Fibroblast of peridontal ligament (primary cell): ENCODE results near the gene SIK3.

Experiments
- DNase-seq: peaks from one replicate; pipeline ENCODE4 v3.0.0-alpha.2; 2010; ENCODE audit errors: extremely low read depth

The SIK3 gene

DNA sequence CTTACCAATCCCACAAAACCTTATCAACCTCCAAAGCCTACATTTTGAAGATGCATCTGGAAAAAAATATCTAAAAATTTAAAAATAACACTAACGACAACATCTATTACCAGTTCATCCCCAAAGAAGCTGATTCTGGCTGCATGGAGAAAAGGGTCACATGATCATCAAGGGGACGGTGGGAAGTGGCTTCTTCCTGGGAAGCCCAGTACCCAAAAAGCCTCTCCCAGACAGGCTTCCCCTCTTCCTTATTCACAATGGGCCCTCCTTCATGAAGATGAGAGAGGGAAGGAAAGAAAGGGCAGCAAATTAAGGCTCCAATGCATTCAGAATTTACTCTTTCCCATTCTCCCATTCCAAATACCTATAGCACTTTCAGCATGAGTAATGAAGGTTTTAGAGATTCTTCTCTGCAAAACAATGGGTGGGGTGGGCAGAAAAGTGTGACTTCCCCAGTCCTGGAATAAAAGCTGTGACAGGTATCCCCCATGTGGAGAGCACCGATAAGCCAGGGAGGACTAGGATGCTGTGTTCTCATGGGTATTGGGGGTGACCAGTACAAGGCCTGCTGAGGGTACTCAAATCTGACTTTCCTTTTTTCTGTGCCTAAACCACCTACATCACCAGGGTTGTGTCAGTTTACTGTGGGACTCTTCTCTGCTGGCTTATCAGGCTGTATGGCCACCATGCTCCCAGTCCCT, 88.2 kb downstream of the SIK3 start:
- no peak for DNase-seq

DNA sequence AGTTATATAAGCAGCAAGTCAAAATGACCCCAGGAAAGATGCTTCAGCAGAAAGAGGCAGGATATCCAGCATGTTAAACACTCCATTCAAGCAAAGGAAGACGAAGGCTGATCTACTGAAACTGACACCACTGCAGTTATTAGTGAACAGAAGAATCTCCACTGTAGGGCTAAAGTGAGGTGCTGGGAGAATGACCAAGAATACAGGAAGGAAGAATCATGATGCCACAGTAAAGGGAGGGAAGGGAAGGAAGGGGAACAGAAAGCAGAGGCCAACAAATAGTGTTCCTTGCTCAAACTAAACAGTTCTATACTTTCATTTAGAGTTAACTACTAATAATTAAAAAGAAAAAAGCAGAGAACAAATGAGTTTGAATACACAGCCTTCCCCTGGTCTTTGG, 92.5 kb downstream of the SIK3 start:
- DNase-seq = no peak

DNA sequence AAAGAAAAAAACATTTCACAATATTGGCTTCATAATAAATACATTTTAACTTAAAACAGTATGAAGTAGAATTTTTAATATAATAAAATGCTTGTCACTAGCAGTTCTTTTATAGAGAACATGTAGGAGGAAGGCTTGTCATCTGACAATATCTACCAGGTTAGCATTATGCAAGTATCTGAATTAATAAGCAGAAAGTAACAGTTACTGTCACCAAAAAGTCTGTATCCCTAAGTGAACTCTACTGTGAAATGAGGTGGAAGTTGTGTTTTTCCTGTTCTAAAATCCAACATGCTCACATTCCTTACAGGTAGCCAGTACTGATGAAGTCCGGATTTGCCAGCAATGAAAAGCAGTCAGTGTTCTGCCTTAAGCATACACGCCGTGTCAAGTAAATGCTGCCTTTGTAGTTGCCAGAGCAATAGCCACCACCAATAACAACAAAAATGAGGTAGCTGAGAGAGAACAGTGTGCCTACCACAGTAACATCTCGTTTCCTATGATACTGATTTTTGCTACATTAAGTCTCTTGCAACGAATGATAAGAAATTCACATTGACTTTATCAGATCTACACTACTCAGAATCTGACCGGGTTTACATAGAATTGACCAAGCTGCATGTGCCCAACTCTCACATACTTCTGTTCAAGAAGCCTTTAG, 95.5 kb downstream of the SIK3 start:
- DNase-seq = no peak

DNA sequence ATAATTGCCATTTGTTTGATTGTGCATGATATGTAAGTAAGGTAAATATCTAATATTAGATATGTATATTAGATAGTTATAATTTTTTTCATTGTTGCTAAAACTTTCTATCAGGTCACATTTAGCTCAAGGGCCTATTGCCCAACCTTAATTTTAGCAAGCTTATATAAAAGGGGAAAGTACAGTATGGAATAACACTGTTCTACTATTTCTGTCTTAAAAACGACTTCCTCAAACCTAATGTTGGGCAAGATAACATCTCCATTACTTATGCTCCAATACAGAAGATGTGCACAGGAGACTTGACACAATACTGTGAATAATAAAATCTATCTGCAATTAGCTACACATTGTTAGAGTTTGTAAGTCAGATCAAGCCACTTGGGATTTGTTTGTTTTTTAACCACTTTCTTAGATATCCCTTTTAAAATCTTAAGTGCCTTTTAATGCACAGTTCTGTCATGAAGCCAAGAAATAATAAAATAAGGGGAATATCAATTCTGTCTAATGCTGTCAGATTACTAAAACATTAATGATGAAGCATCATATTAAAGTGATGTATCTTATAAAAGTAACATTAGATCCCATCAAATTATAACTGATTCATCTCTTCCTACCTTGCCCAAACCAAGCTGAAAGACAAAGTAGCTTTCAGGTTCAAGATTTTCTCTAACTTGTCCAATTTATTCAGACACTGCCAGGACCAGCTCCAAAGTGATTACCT, 98.1 kb downstream of the SIK3 start:
- DNase-seq = no peak

DNA sequence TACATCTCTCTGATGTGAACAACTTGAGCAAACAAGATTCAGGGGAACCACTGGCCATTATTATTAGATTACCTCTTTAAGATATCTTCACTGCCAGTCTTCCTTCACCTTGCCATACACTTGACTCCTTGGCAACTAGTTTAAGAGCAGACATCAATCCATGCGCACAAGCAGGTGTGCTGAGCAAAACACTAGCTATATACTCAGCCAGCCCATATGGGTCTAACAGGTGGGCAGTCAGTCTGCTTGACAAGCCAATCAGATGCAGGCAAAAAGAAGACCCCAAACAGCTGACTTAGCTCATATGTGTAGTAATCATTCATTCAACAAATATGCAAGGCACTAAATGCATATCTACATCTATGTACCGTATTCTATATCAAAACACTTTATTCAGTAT, 101.2 kb downstream of the SIK3 start:
- no peak for DNase-seq

DNA sequence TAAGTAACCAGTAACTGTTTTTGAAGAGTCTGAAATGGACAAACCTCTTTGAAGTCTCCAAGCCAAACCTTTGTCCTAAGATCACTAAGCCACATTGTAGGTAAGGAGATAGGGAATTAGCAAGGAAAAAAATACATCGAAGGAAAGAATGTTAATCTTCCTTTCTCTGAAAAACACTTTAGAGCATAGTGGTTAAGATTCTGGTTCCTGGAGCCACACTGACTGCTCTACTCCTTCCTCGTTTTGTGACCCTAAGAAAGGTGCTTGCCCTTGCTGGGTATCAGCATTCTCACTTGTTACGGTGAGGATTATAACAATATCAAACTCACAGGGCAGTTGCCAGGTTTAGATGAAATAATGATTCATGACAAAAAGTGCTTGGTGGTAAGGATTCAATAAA, 104.0 kb downstream of the SIK3 start:
- no peak for DNase-seq

DNA sequence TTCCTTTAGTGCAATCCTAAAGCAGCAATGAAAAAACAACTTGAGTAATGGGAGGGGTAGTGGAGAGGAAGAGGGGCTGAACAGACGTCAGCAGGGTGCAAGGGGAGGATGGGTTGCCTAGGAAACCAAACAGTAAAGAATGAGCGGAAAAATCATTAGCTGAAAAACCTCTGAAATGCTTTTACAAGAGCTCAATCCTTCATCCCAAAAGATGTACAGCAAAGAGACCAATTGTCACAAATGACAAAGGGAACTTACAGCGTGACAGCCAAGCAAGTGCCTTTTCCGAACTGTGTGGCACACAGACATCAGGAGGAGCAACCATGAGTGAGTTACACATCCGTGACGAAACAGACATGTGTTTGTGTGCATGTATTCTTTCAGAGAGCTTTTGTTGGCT, 104.6 kb downstream of the SIK3 start:
- DNase-seq = peak; percentile 42

DNA sequence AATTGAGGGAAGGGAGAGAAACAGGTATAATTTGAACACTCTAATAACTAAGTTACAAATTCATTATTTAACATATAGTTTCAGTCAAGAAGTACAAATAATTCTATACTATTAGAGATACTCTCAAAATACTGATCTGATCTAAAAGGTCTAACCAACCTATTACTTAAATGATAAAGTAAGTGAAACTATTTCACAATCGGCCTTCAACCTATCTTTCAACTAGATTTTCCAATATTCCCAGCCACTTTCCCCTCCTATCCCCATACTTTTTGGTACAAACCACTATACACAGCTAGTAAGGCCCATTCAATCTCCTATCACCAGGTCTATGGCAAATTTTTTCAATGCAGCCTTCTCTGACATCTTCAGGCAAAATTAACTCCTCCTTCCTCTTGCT, 106.7 kb downstream of the SIK3 start:
- DNase-seq = no peak

DNA sequence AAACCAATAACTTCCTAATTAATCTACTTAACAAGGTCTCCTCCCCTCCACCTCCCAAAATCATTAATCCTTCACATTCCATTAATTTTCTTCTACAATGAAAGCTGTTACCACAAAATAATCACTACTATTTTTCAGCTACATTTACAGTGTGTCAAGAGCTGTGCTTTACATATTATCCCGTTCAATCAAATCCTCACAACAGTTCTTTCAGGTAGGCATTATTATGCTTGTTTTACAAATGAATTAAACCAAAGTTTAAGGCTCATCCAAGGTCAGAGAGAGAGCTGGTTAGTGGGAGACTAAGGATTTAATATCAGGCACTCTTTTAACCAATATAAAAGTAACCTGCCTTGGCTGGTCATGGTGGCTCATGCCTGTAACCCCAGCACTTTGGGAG, 107.4 kb downstream of the SIK3 start:
- DNase-seq = no peak

DNA sequence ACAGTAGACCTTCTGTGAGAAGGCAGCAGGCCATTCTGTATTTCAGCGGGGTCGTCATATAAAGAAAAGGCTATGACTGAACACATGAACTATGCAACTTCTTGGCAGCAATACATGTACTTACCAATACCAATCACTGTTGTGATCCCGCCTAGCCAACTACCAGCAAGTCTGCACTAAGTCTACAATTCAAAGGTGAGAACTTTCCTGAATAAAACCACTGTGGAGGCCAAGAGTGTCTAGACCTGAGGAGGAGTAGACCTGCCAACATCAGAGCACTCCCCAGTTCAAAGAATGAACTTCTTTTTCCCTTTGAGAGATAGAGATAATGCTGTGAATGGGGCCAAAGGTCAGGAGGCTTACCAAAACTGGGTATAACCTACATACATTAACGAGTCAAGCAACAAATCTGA, 108.2 kb downstream of the SIK3 start:
- peak; percentile 92 for DNase-seq

DNA sequence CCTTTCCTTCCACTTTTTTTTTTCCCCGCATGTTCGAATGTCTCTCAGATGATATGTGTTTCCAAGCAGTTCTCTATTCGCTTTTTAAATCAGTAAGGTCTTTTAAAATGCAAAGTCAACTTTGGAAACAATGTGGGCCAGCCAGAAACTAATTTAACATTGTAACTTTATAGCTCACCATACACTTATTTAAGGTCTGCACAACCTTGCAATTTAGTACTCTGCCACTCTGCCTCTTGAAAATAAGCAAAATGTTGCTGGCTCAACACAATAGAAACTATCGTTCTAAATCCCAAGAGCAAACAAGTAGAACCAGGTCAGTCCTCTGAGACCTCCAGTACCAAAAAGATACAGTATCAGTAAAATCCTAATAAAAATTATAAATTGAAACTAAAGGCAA, 109.0 kb downstream of the SIK3 start:
- no peak for DNase-seq

DNA sequence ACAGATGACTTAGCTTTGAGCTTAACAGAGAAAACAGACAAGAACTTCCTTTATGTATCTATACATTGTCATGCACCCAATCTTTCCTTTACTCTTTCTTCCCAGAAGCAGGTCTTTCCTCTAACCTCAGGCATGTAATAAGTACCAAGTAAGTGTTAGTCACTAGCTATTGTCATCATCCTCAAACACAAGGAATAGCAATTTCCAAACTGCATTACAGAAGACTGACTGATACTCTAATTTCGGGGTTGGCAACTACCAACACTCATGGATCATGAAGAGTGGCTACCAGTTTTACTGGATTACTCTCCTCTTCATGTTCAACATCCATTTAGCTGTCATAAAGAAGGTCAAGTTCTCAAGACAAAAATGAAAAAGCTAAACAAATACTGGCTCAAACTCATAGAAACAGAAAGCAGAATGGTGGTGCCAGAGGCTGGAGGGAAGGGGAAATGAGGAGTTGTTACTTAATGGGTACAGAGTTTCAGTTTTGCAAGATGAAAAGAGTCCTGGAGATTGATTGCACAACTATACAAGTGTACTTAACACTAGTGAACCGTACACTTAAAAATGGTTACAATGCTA, 111.6 kb downstream of the SIK3 start:
- peak; percentile 89 for DNase-seq

DNA sequence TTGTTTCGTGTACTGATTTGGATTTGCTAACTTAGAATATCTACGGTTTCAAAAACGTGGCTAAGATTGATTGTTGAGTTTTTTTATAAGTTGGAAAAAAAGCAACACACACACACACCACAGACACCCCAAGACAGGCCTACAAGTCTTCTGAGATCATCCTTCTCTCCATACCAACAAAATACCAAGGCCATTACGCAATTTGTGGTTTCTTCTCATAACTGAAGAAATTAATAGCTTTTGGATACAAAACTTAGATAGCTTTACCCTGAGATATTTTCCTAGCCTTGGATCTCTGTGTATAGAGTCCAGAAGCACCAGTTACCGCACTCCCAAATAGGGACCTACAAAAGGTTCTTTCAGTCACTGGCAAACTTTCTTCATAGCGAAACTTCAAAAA, 113.6 kb downstream of the SIK3 start:
- DNase-seq = peak; percentile 97

DNA sequence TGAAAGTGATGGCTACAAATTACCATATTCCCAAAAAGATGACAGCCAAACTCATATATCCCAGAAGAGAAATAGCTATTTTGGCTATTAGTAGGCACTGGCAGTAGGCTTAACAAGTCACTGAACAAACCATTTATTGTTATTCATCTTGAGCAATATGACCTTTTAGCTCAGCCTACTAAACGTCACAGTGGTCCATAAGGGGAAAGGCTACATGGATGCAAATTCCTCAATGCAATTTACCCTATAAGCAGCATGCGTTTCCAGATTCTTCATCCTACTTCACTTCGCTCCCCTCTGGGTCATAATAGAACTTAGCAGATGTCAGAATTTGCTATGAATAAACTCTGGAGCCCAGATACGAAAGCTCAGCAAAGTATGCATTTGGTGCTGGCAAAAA, 114.0 kb downstream of the SIK3 start:
- no peak for DNase-seq

DNA sequence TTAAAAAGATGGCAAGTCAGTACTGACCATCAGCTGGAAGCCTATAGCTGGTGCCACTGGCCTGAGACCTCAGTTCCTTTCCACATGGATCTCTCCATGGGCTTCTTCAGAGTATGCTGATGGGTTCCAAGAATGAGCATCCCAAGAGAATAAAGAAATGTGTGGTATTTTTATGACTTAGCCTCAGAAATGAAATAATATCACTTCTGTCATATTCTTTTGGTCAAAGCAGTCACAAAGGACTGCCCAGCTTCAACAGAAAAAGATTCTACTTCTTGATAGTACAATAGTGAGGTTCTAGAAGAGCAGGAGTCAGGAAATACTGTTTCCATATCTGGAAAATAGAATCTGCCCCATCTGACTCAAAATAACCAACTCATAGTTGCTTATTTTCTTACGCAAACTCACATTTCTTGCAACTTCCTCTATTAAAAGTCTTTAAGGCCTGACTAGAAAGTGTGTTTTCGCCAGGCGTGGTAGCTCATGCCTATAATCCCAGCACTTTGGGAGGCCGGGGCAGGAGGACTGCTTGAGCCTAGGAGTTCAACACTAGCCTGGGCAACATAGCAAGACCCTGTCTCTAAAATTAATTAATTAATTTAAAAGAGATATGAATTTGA, 116.9 kb downstream of the SIK3 start:
- DNase-seq = peak; percentile 52

DNA sequence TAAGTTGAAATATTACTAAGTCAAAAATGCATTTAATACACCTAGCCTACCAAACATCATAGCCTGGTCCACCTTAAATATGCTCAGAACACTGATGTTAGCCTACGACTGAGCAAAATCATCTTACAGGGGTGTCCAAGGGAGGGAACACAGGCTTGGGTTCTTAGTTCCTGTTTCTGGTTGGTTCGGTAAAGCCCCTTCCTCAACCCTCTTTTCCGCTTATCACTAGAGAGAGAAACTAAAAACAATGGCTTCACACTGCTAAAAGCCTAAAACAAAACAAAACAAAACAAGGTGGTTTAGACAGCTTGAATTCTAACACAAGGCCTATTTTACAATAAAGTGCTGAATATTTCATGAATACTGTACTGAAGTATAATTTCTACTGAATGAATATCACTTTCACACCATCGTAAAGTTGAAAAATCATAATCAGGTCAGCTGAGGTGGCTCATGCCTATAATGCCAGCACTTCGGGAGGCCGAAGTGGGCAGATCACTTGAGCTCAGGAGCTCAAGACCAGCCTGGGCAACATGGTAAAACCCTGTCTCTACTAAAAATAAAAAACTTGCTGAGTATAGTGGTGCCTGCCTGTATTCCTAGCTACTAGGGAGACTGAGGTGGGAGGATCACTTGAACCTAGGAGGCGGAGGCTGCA, 118.0 kb downstream of the SIK3 start:
- no peak for DNase-seq

DNA sequence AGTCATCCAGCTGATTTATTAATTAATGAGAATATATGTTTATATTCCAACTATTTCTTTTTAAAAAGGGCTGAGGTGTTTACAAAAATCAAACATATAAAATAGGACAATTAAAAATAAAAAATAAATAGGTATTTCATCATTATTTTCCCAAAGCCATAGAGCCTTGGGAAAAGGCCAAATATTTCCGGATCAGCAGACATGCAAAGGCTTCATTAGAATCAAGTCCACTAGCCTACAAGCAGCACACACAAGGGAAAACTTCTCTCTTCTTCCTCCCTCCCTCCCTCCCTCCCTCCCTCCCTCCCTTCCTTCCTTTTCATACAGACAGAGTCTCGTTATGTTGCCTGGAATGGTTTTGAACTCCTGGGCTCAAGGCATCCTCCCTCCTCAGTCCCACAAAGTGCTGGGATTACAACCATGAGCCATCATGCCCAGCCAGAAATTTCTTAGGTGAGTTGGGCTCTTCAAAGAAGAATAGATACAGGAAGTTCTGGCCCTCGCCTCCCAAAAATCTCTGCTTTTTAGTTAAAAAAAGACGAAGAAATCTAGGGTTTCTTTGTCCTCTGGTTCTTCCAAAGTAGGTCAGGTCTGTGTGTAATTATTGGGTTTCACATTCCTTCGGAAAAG, 121.2 kb downstream of the SIK3 start:
- peak; percentile 40 for DNase-seq

DNA sequence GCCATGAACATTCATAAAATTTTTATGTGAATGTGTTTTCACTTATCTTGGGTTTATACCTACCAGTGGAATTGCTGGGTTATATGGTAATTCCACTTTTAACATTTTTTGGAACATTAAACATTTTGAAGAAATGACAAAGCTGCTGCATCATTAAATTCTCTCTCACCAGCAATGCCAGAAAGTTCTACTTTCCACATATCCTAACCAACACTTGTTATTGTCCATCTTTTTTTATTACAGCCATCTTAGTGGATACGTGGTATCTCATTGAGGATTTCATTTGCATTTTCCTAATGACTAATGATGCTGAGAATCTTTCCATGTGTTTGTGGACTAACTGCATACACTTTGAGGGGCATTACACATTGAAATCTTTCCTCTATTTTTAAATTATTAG, 122.6 kb downstream of the SIK3 start:
- DNase-seq = no peak

DNA sequence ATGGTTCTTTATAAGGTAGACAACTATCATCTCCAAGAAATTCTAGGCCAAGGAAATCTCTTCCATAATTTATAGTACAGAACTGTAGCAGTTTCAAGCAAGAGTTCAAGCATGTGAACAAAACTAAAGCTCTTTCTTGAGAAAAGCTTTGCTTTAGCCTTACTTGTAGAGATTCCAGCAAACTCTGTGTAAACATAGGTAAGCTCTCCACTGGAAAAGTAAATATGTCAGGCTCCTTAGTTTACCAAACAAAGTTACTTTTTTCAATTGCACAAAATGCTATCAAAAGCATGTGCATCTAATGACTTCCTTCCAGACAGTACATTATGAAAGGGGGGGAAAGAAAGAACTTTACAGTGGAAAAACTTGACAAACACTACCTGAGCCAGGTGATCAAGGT, 125.0 kb downstream of the SIK3 start:
- DNase-seq = no peak

DNA sequence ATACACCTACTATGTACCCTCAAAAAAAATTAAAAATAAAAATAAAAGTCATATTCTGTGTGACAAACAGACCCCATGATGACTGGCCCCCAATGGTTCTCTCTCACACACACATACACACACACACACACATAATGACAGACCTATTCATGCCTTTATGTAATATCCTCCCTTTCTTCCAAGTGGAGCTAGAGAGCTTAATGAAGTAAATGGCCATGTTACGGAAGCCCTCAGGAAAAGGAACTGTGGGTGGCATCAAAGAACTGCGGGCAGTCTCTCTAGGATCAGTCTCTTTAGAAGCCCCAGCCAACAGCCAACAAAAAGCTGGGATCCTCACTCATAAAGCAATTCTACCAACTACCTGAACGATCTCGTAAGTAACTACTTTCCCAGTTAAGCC, 125.5 kb downstream of the SIK3 start:
- DNase-seq = no peak
